KG1 (cell line): ENCODE data around the gene LENG8.
A peak's percentile ranks its signal among the peaks of the same experiment; 100 is the strongest.

Source experiments
- DNase-seq: peaks from one replicate; lab custom pipeline; 2025; lab: John Stamatoyannopoulos, UW

Gene LENG8

GRCh38 chr19:54448774-54449700 is at the start of gene LENG8:
LENG8 (plus strand) TSS chr19:54449199; CDS start chr19:54451345, 2,146 bp downstream.
- peak; percentile 98 for DNase-seq

GRCh38 chr19:54400913-54401312 is 48.1 kb upstream of the LENG8 start:
- DNase-seq = no peak

DNA sequence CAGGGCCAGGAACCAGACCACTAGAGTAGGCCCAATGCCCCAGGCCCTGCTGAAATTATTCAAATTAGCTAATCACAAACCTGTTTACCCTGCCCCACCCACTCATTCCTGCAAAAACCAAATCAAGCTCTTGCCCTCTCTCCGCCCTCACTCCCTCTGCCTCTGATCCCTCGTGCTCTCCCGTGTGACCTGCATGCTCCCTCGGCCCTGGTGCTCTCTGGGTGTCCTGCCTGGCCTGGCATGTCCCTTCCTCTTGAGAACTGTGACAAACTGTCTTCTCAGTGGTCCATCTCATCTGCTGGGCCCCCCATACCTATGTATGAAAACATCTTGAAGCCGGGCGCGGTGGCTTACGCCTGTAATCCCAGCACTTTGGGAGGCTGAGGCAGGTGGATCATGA is 45.9 kb upstream of the LENG8 start:
- DNase-seq = no peak

DNA sequence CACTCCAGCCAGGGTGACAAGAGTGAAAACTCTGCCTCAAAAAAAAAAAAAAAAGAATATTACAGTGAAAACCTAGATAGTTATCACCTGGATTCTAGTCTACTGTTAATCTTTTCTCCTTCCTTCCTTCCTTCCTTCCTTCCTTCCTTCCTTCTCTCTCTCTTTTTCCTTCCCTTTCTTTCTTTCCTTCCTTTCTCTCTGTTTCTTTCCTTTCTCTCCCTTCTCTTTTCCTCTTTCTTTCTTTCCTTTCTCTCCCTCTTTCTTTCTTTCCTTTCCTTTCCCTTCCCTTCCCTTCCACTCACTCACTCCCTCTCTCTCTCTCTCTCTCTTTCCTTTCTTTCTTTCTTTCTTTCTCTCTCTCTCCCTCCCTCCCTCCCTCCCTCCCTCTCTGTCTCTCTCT is 43.4 kb upstream of the LENG8 start:
- DNase-seq = no peak

DNA sequence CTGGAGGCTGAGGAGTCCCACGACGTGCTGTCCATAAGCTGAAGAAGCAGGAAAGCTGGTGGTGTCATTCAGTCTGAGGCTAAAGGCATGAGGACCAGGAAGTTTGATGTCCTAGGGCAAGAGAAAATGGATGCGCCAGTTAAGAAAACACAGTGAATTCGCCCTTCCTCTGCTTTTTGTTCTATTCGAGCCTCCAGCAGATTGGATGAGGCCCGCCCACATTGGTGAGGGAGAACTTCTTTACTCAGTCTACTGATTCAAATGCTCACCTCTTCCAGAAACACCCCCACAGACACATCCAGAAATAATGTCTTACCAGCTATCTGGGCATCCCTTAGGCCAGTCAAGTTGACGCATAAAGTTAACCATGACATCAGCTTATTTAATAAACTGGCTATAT is 41.2 kb upstream of the LENG8 start:
- DNase-seq = no peak

DNA sequence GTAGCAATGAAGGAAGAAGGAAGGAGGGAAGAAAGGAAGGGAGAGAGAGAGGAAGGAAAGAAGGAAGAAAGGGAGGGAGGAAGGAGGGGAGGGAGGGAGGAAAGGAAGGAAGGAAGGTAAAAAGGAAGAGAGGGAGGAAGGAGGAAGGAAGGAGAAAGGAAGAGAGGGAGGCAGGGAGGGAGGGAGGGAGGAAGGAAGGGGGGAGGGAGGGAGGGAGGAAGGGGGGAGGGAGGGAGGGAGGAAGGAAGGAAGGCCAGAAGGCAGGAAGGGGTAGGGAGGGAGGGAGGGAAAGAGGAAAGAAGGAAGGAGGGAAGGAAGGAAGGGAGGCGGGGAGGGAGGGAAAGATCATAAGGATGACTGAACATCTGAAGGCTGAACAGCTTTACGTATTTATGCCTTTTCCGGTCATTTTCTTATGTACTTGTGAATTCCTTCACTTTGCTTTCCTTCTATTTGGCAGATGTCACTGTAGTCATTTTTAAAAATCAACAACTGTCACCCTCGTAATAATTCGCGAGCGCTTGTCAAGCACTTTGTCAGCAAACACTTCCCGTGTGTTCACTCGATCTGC is 40.5 kb upstream of the LENG8 start:
- DNase-seq = no peak

GRCh38 chr19:54411033-54411432 is 38.0 kb upstream of the LENG8 start:
- no peak for DNase-seq

GRCh38 chr19:54412877-54413276 is 36.1 kb upstream of the LENG8 start:
- no peak for DNase-seq

DNA sequence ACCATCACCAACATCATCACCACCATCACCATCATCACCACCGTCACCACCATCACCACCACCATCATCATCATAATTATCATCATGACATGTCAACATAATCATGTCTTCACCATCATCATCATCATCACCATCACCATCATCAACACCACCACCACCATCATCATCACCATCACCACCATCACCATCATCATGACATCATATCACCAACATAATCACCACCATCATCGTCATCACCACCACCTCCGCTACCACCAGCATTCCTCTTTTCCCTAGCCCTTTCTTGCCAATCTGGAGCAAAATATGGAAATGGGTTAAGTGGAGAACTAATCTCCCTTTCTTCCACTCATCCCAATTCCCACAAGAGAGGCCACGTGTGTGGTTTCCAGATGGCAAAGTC is 34.8 kb upstream of the LENG8 start:
- no peak for DNase-seq

- no peak for DNase-seq
Measured at GRCh38 chr19:54415208-54415900, 33.6 kb upstream of the LENG8 start, which contains the start of gene TTYH1. TTYH1 (plus strand) TSS chr19:54415464; CDS start chr19:54415553, 89 bp downstream.

DNA sequence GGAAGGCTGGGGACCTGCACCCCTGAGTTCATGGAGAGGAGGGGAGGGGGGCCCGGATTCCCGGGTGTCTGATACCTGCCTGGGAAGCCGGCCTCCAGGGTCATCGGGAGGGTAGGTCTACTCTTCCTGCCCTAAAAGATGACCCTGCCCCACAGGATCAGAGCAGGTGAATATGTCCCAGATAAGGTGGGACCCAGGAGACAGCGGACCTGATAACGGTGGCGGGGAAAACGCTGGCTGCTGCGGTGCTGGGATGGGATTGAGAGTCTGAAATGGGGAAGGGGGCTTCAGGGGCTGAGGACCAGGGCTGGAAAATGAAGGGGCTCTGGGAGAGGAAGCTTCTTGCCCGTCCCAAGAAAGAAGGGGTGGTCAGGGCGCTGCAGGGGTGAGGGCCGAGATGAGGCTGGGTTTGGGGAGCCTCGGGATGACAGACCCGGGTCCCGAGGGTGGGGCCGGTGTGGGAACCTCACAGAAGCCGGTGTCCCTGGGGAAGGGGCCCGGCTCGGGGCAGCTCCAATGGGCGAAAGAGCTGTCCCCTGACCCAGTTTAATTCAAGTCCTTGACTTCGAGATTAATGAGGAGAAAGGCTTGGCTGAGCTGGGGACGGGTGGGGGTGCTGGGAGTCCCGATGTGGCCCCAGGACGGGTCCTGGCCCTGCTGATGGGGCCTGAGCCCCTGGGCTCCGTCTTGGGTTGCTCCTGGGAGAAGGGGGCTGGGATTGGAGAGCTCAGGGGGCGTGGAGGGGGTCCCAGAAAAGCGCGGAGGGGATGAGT is 32.9 kb upstream of the LENG8 start:
- no peak for DNase-seq

DNA sequence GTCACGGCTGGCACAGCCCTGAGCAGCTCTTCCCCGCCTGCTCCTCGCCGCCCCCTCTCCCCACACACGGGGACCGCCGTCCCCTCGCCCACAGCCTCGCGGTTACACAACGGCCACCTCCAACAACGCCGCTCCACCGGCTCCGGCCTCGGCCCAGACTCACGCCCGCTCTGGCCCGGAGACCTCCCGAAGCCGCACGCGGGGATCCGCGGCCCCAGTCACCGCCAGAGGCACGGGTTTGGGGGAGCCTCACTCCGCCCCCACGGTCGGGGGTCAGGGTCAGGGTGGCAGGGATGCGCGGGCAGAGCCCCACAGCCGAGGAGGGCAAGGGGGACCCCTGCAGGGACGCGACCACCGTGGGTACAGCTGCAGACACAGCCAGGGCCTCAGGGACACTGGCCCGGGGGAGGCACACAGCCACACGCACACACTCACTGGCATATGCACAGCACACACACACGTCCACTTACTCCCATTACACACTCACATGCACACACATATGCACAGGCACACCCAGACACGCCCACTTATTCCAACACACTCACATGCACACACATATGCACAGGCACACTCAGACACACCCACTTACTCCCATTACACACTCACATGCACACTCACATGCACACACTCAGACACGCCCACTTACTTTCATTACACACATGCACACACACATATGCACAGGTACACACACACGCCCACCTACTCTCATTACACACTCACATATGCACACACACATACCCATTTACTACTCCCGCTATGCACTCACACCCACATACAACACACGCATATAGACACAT is 32.1 kb upstream of the LENG8 start:
- no peak for DNase-seq

GRCh38 chr19:54418030-54418929 is 30.7 kb upstream of the LENG8 start:
- no peak for DNase-seq

- no peak for DNase-seq
Measured at GRCh38 chr19:54418930-54419800, 29.8 kb upstream of the LENG8 start.

- no peak for DNase-seq
Measured at GRCh38 chr19:54420068-54420382, 29.0 kb upstream of the LENG8 start.

DNA sequence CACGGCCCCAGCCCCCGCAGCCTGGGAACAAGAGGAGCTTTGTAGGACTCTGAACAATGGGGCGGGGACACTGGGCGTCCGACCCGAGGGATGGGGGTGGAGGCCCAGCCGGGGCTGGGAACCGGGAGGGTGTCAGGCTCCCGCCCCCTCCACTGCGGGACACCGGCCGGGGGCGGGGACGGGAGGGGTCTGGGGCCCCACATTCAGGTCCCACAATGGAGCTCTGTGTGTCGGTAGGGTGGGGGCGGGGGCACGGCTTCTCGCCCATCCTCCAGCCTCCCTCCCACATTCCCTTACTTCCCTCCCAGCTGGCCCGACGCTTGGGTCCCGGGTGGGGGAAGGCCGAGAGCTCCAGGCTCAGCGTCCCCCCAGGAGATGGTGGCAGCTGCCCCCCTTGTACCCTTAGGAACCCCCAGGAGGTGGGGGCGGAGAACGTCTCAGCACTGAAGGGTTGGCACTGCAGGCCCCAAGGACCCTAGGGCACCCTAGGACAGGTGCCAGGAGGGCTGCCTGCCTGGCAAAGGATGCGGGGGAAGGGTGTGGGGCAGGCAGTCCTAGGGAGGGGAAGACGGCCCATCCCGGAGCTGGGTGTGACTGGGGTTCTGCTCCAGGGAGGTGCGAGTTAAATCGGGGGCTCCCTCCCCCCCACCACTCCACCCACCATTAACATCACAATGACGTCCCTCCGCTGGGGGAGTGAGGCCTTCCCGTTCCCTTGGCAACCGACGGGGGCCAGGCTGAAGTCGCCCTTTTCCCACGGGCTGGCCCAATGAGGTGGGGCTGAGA is 28.4 kb upstream of the LENG8 start:
- DNase-seq = no peak

GRCh38 chr19:54421169-54421516 is 27.9 kb upstream of the LENG8 start:
- DNase-seq = no peak

DNA sequence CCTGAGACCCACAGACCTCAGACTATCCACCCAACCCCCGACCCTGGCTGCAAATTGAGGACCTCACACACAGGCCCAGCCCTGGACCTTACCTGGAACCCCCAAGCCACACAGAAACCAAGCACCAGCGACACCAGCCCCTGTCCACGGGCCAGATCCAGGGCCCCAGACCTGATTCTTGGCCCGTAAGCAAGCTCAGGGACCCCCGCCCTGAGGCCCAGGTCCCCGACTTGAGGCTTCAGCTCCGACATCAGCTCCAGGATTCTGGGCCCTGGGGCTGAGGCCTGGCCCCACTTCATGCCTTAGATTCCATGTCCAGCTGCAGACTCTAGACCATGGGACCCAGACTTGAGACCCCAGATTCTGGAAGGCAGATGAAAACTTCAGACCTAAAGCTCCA is 27.5 kb upstream of the LENG8 start:
- no peak for DNase-seq

GRCh38 chr19:54422136-54422535 is 26.9 kb upstream of the LENG8 start:
- no peak for DNase-seq
